Measurements from ENCODE around the gene ADARB1. TPM values are rescaled to one million over a fixed set of nuclear protein-coding genes. Genes with fewer than 3 reads are reported as not detected.

The ADARB1 gene
- total RNA-seq, 4 donors from 2014 or later: 3.4 to 15.6 (median 5.7) TPM

DNA sequence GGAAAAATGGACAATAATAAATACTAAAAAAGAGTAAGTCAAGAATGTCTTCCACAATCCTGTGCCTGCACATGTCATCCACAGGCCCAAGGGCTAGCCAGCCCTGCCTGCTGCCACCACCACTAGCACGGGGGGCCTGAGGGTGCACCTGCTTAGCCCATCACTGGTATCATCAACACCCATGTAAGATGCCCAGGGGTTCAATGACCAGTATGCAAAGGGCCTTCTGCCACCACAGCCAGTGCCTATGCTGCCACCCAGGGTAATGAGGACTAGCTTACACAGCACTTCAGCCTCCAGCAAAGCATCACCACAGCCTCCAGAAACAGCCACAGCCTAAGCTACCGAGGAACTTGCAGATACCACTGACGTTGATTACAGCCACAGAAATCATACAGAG is 167.0 kb downstream of the ADARB1 start:
- no peaks in the 10 kb centered on the region for H3K36me3 ChIP-seq
- 65 to 82% methylated on average over 2 to 3 of the region's 3 CpGs for WGBS, 2 donors
- H3K4me1 ChIP-seq: no peaks in the 10 kb centered on the region
- TF ChIP-seq POLR2A (IDR thresholded peaks at IDR 0.05): no peak
- TF ChIP-seq, protein P1, sequence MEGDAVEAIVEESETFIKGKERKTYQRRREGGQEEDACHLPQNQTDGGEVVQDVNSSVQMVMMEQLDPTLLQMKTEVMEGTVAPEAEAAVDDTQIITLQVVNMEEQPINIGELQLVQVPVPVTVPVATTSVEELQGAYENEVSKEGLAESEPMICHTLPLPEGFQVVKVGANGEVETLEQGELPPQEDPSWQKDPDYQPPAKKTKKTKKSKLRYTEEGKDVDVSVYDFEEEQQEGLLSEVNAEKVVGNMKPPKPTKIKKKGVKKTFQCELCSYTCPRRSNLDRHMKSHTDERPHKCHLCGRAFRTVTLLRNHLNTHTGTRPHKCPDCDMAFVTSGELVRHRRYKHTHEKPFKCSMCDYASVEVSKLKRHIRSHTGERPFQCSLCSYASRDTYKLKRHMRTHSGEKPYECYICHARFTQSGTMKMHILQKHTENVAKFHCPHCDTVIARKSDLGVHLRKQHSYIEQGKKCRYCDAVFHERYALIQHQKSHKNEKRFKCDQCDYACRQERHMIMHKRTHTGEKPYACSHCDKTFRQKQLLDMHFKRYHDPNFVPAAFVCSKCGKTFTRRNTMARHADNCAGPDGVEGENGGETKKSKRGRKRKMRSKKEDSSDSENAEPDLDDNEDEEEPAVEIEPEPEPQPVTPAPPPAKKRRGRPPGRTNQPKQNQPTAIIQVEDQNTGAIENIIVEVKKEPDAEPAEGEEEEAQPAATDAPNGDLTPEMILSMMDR (IDR thresholded peaks at IDR 0.05): no peak
- H3K9me3 ChIP-seq: peaks cover 0 to 33% (median 8%) of the 10 kb centered on the region in 3 donors
- no peak for DNase-seq
- intact Hi-C loops (cut with DNase I): no loop called here
- H3K4me3 ChIP-seq: no peak overlapping the region
- H3K27ac ChIP-seq: no peak overlapping the region
- peaks cover 0 to 26% (median 0%) of the 10 kb centered on the region in 4 donors for H3K27me3 ChIP-seq

- Histone ChIP-seq H3K4me3 (no peak overlapping the region), H3K27me3 (peaks cover 0 to 39% (median 0%) of the 10 kb centered on the region in 4 donors), H3K27ac (no peak overlapping the region), H3K4me1 (peaks cover 0 to 4% (median 2%) of the 10 kb centered on the region in 3 donors), H3K36me3 (no peaks in the 10 kb centered on the region), H3K9me3 (peaks cover 0 to 33% (median 8%) of the 10 kb centered on the region in 3 donors)
- TF ChIP-seq POLR2A (IDR thresholded peaks at IDR 0.05): no peak
- TF ChIP-seq, protein P1 (IDR thresholded peaks at IDR 0.05): no peak
- 62 to 73% methylated on average over 3 of the region's 3 CpGs for WGBS, 2 donors
- DNase-seq: no peak
- intact Hi-C loops (cut with DNase I): no loop called here
Observed at GRCh38 chr21:45243603-45244002, 169.2 kb downstream of the ADARB1 start.

- TF ChIP-seq, protein P1 (IDR thresholded peaks at IDR 0.05): no peak
- TF ChIP-seq POLR2A (IDR thresholded peaks at IDR 0.05): no peak
- peaks cover 0 to 33% (median 8%) of the 10 kb centered on the region in 3 donors for H3K9me3 ChIP-seq
- no peak overlapping the region for H3K4me3 ChIP-seq
- peaks cover 0 to 10% (median 7%) of the 10 kb centered on the region in 3 donors for H3K4me1 ChIP-seq
- peaks cover 0 to 45% (median 0%) of the 10 kb centered on the region in 4 donors for H3K27me3 ChIP-seq
- DNase-seq: no peak
- no peaks in the 10 kb centered on the region for H3K36me3 ChIP-seq
- 69 to 79% methylated on average over 3 to 4 of the region's 8 CpGs for WGBS, 2 donors
- no peak overlapping the region for H3K27ac ChIP-seq
- intact Hi-C loops (cut with DNase I): no loop called here
Observed at GRCh38 chr21:45244799-45245340, 170.5 kb downstream of the ADARB1 start.

GRCh38 chr21:45246386-45247320 is 172.3 kb downstream of the ADARB1 start:
- Histone ChIP-seq H3K27me3 (peaks cover 0 to 45% (median 0%) of the 10 kb centered on the region in 4 donors), H3K4me3 (no peak overlapping the region), H3K27ac (no peak overlapping the region), H3K9me3 (peaks cover 0 to 24% (median 8%) of the 10 kb centered on the region in 3 donors), H3K36me3 (no peaks in the 10 kb centered on the region), H3K4me1 (peaks cover 0 to 10% (median 7%) of the 10 kb centered on the region in 3 donors)
- TF ChIP-seq POLR2A (IDR thresholded peaks at IDR 0.05): no peak
- TF ChIP-seq, protein P1 (IDR thresholded peaks at IDR 0.05): no peak
- intact Hi-C loops (cut with DNase I): no loop called here
- WGBS, 2 donors: 74 to 85% methylated on average over 9 to 18 of the region's 20 CpGs
- DNase-seq: no peak
